GM12801 (cell line): Measurements from ENCODE around the gene INVS.

Experiments used
- CTCF ChIP-seq: IDR thresholded peaks from one replicate; pipeline ENCODE4 v1.5.1; 2011; ENCODE audit warnings: control low read depth; ENCODE audit not compliant: insufficient read length; ENCODE audit errors: extremely low read depth

INVS gene

DNA sequence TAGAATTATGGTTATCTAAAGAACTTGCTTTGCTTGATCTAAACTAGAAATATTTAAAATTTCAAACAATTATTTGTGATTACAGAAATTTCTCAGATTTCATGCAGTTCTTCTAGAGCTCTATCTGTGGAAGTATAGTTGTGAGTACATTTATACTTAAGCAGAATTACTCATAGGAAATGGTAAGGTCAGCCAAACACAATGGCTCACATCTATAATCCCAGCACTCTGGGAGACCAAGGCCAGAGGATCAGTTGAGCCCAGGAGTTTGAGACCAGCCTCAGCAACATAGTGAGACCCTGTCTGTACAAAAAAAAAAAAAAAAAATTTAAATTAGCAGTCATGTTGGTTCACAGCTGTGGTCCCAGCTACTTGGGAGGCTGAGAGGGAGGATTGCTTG, 71.0 kb downstream of the INVS start:
- TF ChIP-seq CTCF = no peak

DNA sequence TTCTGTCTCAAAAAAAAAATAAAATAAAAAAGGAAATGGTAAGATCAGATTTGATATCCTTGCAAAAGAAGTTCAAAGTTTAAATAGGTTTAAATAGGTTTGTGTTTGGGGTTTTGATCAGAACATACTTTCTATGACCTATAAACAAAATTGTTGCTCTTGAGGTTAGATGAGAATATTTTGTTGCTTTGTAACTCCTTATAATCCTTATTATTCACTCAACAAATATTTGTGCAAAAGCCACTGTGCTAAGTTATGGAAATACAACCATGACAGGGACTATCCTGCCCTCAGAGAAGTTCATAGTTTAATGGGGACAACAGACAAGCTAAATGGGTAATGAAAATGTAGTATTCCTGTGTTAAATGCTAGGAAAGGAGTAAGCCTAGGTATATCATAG, 71.5 kb downstream of the INVS start:
- no peak for TF ChIP-seq CTCF

GRCh38 chr9:100186356-100186755, 87.3 kb downstream of the INVS start:
- TF ChIP-seq CTCF = no peak

GRCh38 chr9:100190339-100190738, 91.3 kb downstream of the INVS start:
- TF ChIP-seq CTCF = no peak

GRCh38 chr9:100191264-100191663, 92.2 kb downstream of the INVS start:
- no peak for TF ChIP-seq CTCF

DNA sequence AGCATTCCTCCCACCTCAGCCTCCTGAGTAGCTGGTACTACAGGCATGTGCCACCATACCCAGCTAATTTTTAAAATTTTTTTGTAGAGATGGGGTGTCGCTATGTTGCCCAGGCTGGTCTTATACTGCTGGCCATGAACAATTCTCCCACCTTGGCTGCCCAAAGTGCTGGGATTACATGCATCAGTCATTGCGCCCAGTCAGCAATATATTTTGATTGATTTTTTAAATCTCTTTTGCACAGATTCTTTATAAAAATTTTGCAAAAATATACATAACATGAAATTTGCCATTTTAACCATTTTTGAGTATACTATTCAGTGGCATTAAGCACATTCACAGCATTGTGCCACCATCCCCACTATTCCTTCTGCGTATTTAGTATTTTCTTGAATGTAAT, 94.0 kb downstream of the INVS start:
- no peak for TF ChIP-seq CTCF

- no peak for TF ChIP-seq CTCF
Observed at GRCh38 chr9:100196215-100196614, 97.2 kb downstream of the INVS start.

GRCh38 chr9:100196828-100197227, 97.8 kb downstream of the INVS start:
- TF ChIP-seq CTCF = no peak
